NT2/D1 (cell line): ENCODE data around the gene CLIP2.

Experiments used
- SUZ12 ChIP-seq: IDR thresholded peaks from 2 replicates; pipeline ENCODE4 v1.6.1; 2011; ENCODE audit not compliant: insufficient read length, insufficient read depth; ENCODE audit errors: extremely low read depth
- YY1 ChIP-seq: IDR thresholded peaks from 2 replicates; pipeline ENCODE4 v1.6.1; 2011; ENCODE audit not compliant: insufficient read length, insufficient read depth
- ZNF274 ChIP-seq: IDR thresholded peaks from 2 replicates; pipeline ENCODE4 v1.6.1; 2011; ENCODE audit warnings: mild to moderate bottlenecking, low read depth, low read length

DNA sequence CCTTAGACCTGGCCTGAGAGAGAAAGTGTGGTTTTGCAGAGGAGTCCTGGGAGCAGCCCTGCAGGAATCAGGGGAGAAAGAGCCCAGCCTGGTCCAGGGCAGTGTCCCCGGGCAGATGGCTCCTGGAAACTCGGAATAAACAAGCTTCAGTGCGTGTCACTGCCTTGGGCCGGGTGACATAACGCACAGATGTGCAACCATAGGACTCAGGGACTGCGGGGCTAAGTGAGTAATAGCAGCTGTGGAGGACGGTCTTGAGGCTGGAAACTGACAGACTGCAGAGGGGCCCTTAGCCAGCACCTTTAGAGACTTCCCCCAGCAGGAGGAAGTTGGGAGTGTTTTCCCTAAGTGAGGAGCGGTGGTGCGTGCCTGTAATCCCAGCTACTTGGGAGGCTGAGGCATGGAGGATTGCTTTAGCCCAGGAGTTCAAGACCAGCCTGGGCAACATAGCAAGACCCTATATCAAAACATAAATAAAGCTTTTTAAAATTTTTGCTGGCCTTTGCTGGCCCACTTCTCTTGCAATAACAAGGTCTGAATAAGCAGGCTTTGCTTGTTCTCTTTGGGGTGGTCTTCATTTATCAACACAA is 5.3 kb upstream of the CLIP2 start:
- TF ChIP-seq YY1 (no peak), SUZ12 (no peak), ZNF274 (no peak)
